Astrocyte of the spinal cord (primary cell): ENCODE results near the gene FAH.
"Not testable (repeated sequence)": the region's sequence is repeated elsewhere in the genome, so short reads cannot be mapped to it uniquely, and the experiment has no call there.

Source experiments
- DNase-seq: peaks from one replicate; pipeline ENCODE4 v3.0.0; 2011; ENCODE audit warnings: low read depth, low spot score
- H3K4me3 ChIP-seq: 2 replicates; pipeline ENCODE4 v1.5.1; 2011; ENCODE audit warnings: low read depth, mild to moderate bottlenecking, low read length, moderate library complexity
- CTCF ChIP-seq: IDR thresholded peaks from 2 replicates; pipeline ENCODE4 v1.5.1; 2012; ENCODE audit warnings: low read depth, mild to moderate bottlenecking, low read length, inconsistent platforms
- in situ Hi-C: cut with HindIII; loops from 2 replicates; pipeline ENCODE4 v1.10.0; 2017; ENCODE audit warnings: low sequenced_read_pairs

FAH gene

GRCh38 chr15:80154336-80154735 is 1.5 kb downstream of the FAH start:
- DNase-seq = no peak
- no peak overlapping the region for H3K4me3 ChIP-seq
- in situ Hi-C loops = no loop called here
- TF ChIP-seq CTCF = no peak

- no peak for DNase-seq
- TF ChIP-seq CTCF = no peak
- in situ Hi-C loops = no loop called here
- no peak overlapping the region for H3K4me3 ChIP-seq
Measured at GRCh38 chr15:80155001-80155377, 2.2 kb downstream of the FAH start.

- in situ Hi-C loops, H3K4me3 ChIP-seq, DNase-seq: not testable (repeated sequence)
Measured at GRCh38 chr15:80155378-80156175, 2.8 kb downstream of the FAH start.

- no peak for DNase-seq
- in situ Hi-C loops = no loop called here
- no peak overlapping the region for H3K4me3 ChIP-seq
- no peak for TF ChIP-seq CTCF
Measured at GRCh38 chr15:80156176-80156720, 3.4 kb downstream of the FAH start.

- in situ Hi-C loops = no loop called here
- DNase-seq = no peak
- no peak for TF ChIP-seq CTCF
- H3K4me3 ChIP-seq = no peak overlapping the region
Measured at GRCh38 chr15:80157215-80157614, 4.4 kb downstream of the FAH start.

GRCh38 chr15:80159301-80159700 is 6.5 kb downstream of the FAH start:
- DNase-seq = no peak
- no peak overlapping the region for H3K4me3 ChIP-seq
- no peak for TF ChIP-seq CTCF
- in situ Hi-C loops = no loop called here

GRCh38 chr15:80159811-80160569 is 7.2 kb downstream of the FAH start:
- no peak overlapping the region for H3K4me3 ChIP-seq
- in situ Hi-C loops = no loop called here
- no peak for DNase-seq
- no peak for TF ChIP-seq CTCF
